Measurements from ENCODE around the gene RNPS1. TPM values are rescaled to one million over a fixed set of nuclear protein-coding genes. Genes with fewer than 3 reads are reported as not detected.

RNPS1 gene
- total and polyA plus RNA-seq, 9 of the 15 experiments (the other 6 are each of a cell fraction or from before 2014, with no cell fraction given): 44.9 to 338 (median 202) TPM

- TF ChIP-seq FOXO4 (CRISPR knock-in tag; IDR thresholded peaks at IDR 0.05) (no peak), CHD4 (IDR thresholded peaks at IDR 0.05; ENCODE audit: insufficient read depth, insufficient replicate concordance, low read depth, low read length, poor library complexity, severe bottlenecking) (no peak), SMARCE1 (IDR thresholded peaks at IDR 0.05) (no peak), SETDB1 (IDR thresholded peaks at IDR 0.05; ENCODE audit: low read length) (no peak), ZNF592 (IDR thresholded peaks at IDR 0.05) (no peak), PREB (CRISPR knock-in tag; IDR thresholded peaks at IDR 0.05) (no peak), HDAC6 (IDR thresholded peaks at IDR 0.05; ENCODE audit: low read depth, low read length) (no peak), LARP7 (IDR thresholded peaks at IDR 0.05) (no peak), GATAD2B (IDR thresholded peaks at IDR 0.05; ENCODE audit: borderline replicate concordance) (no peak), SMAD2 (IDR thresholded peaks at IDR 0.05; ENCODE audit: low read depth, low read length) (no peak), CREBBP (IDR thresholded peaks at IDR 0.05; ENCODE audit: low read depth, low read length) (no peak), KLF16 (IDR thresholded peaks at IDR 0.05) (no peak), BCOR (IDR thresholded peaks at IDR 0.05) (no peak), SMARCB1 (IDR thresholded peaks at IDR 0.05; ENCODE audit: insufficient read length, low read depth) (no peak), ZNF668 (CRISPR knock-in tag; IDR thresholded peaks at IDR 0.05) (no peak), SMARCA4 (IDR thresholded peaks at IDR 0.05) (no peak), OTX1 (CRISPR knock-in tag; IDR thresholded peaks at IDR 0.05) (no peak), MNT (conservative IDR thresholded peaks at IDR 0.05) (peak; percentile 83 to 91), FOXA1 (IDR thresholded peaks at IDR 0.05; ENCODE audit: borderline replicate concordance) (no peak), TAF9B (IDR thresholded peaks at IDR 0.05; ENCODE audit: partially characterized antibody) (no peak), CEBPB (tag; IDR thresholded peaks at IDR 0.05) (peak; percentile 98), TAL1 (IDR thresholded peaks at IDR 0.05) (no peak)
Measured at GRCh38 chr16:2223221-2223941, 44.5 kb downstream of the RNPS1 start, which contains the start of gene E4F1 (continued).

Data from K562 (cell line).